Measurements from ENCODE around the gene SEZ6. TPM values are rescaled to one million over a fixed set of nuclear protein-coding genes. Genes with fewer than 3 reads are reported as not detected.

Gene SEZ6
- total RNA-seq, 1 experiment from 2014 or later = not detected

- Histone ChIP-seq H4K20me1 (ENCODE audit: low read length) (no peaks in the 10 kb centered on the region), H3K4me1 (ENCODE audit: insufficient read depth, low read length) (peaks cover 12% of the 10 kb centered on the region), H3K79me2 (ENCODE audit: low read length) (no peaks in the 10 kb centered on the region), H3F3A (ENCODE audit: low read length, unreplicated experiment) (peaks cover 4% of the 10 kb centered on the region), H3K9me3 (ENCODE audit: low read length) (no peaks in the 10 kb centered on the region), H3K27me3 (ENCODE audit: low read length) (no peaks in the 10 kb centered on the region), H3K27ac (ENCODE audit: low read length) (no peak overlapping the region), H3K4me3 (ENCODE audit: low read length) (no peak overlapping the region), H3K36me3 (ENCODE audit: low read depth, low read length) (peaks cover 56% of the 10 kb centered on the region), H2AFZ (ENCODE audit: low read length) (no peak overlapping the region), H3K4me2 (ENCODE audit: low read length) (no peak overlapping the region), H3K9me2 (replicated peaks; ENCODE audit: low read length) (no peaks in the 10 kb centered on the region), H3K9ac (ENCODE audit: low read length) (no peak overlapping the region)
- BruUV-seq (replicated peaks) = no TSS peak
- TF ChIP-seq CTCF (conservative IDR thresholded peaks at IDR 0.05; ENCODE audit: low read depth, low read length) (no peak), EZH2phosphoT487 (IDR thresholded peaks at IDR 0.05; ENCODE audit: borderline replicate concordance, low read length) (no peak), EZH2 (IDR thresholded peaks at IDR 0.05; ENCODE audit: low read length, unreplicated experiment) (no peak)
- intact Hi-C loops (cut with micrococcal nuclease) = no loop called here
- CTCF ChIA-PET = no interaction called here
- POLR2A ChIA-PET (ENCODE audit: unreplicated experiment) = no interaction called here
- no peak for ATAC-seq
- no peak for DNase-seq
Observed at GRCh38 chr17:28910534-28910933, 95.3 kb downstream of the SEZ6 start.

- no peaks in the 10 kb centered on the region for H4K20me1 ChIP-seq (ENCODE audit: low read length)
- POLR2A ChIA-PET (ENCODE audit: unreplicated experiment) = no interaction called here
- no peak overlapping the region for H2AFZ ChIP-seq (ENCODE audit: low read length)
- no peak overlapping the region for H3K4me2 ChIP-seq (ENCODE audit: low read length)
- H3K79me2 ChIP-seq (ENCODE audit: low read length) = no peaks in the 10 kb centered on the region
- no peak overlapping the region for H3K9ac ChIP-seq (ENCODE audit: low read length)
- TF ChIP-seq CTCF (conservative IDR thresholded peaks at IDR 0.05; ENCODE audit: low read depth, low read length) = no peak
- TF ChIP-seq EZH2phosphoT487 (IDR thresholded peaks at IDR 0.05; ENCODE audit: borderline replicate concordance, low read length) = no peak
- no peak for TF ChIP-seq EZH2 (IDR thresholded peaks at IDR 0.05; ENCODE audit: low read length, unreplicated experiment)
- intact Hi-C loops (cut with micrococcal nuclease) = loop anchor here (10.0 kb wide), 2 partner anchors 64 to 184 kb away; partner anchors contain the start of genes FAM222B, NEK8 and TLCD1
- no TSS peak for BruUV-seq (replicated peaks)
- peaks cover 44% of the 10 kb centered on the region for H3K36me3 ChIP-seq (ENCODE audit: low read depth, low read length)
- DNase-seq (peak; percentile 66), ATAC-seq (peak; percentile 85)
- no peaks in the 10 kb centered on the region for H3F3A ChIP-seq (ENCODE audit: low read length, unreplicated experiment)
- no peaks in the 10 kb centered on the region for H3K9me3 ChIP-seq (ENCODE audit: low read length)
- no peaks in the 10 kb centered on the region for H3K9me2 ChIP-seq (replicated peaks; ENCODE audit: low read length)
- no peak overlapping the region for H3K4me3 ChIP-seq (ENCODE audit: low read length)
- peak overlapping the region; percentile 68 for H3K27ac ChIP-seq (ENCODE audit: low read length)
- H3K27me3 ChIP-seq (ENCODE audit: low read length) = no peaks in the 10 kb centered on the region
- peaks cover 12% of the 10 kb centered on the region for H3K4me1 ChIP-seq (ENCODE audit: insufficient read depth, low read length)
- CTCF ChIA-PET = interaction anchor here (0.6 kb wide), 1 partner anchor 264 kb away, joined by 4 read pairs; the partner anchor contains the start of gene BLTP2
Observed at GRCh38 chr17:28908640-28909167, 97.1 kb downstream of the SEZ6 start.

- Histone ChIP-seq H3K79me2 (ENCODE audit: low read length) (no peaks in the 10 kb centered on the region), H3K4me2 (ENCODE audit: low read length) (no peak overlapping the region), H3F3A (ENCODE audit: low read length, unreplicated experiment) (no peaks in the 10 kb centered on the region), H3K27ac (ENCODE audit: low read length) (peak overlapping the region; percentile 68), H2AFZ (ENCODE audit: low read length) (no peak overlapping the region), H3K9me3 (ENCODE audit: low read length) (no peaks in the 10 kb centered on the region), H3K9me2 (replicated peaks; ENCODE audit: low read length) (no peaks in the 10 kb centered on the region), H3K4me3 (ENCODE audit: low read length) (no peak overlapping the region), H3K36me3 (ENCODE audit: low read depth, low read length) (peaks cover 35% of the 10 kb centered on the region), H3K27me3 (ENCODE audit: low read length) (no peaks in the 10 kb centered on the region), H3K4me1 (ENCODE audit: insufficient read depth, low read length) (peaks cover 15% of the 10 kb centered on the region), H4K20me1 (ENCODE audit: low read length) (no peaks in the 10 kb centered on the region), H3K9ac (ENCODE audit: low read length) (no peak overlapping the region)
- ChIA-PET POLR2A (ENCODE audit: unreplicated experiment) (no interaction called here), CTCF (no interaction called here)
- TF ChIP-seq EZH2 (IDR thresholded peaks at IDR 0.05; ENCODE audit: low read length, unreplicated experiment) (no peak), CTCF (conservative IDR thresholded peaks at IDR 0.05; ENCODE audit: low read depth, low read length) (no peak), EZH2phosphoT487 (IDR thresholded peaks at IDR 0.05; ENCODE audit: borderline replicate concordance, low read length) (no peak)
- DNase-seq = no peak
- intact Hi-C loops (cut with micrococcal nuclease) = loop anchor here (10.0 kb wide), 2 partner anchors 63 to 183 kb away; partner anchors contain the start of genes FAM222B, NEK8 and TLCD1
- BruUV-seq (replicated peaks) = no TSS peak
- no peak for ATAC-seq
Observed at GRCh38 chr17:28907709-28908475, 97.9 kb downstream of the SEZ6 start.
